ENCODE measurements around the gene MS4A4A.

- TF ChIP-seq CTCF (conservative IDR thresholded peaks at IDR 0.05; ENCODE audit: low read depth, low read length) (no peak), POLR2A (IDR thresholded peaks at IDR 0.05; ENCODE audit: low read depth, low read length) (no peak), USF2 (IDR thresholded peaks at IDR 0.05; ENCODE audit: low read depth, low read length) (no peak), BHLHE40 (IDR thresholded peaks at IDR 0.05; ENCODE audit: low read depth, low read length) (no peak)
These were observed 58.9 kb downstream of the MS4A4A start for GRCh38 chr11:60339356-60339755.

All from IMR-90 (cell line).